K562 (cell line): ENCODE results near the gene ARID3A. TPM values are rescaled to one million over a fixed set of nuclear protein-coding genes. Genes with fewer than 3 reads are reported as not detected.
A peak's percentile ranks its signal among the peaks of the same experiment; 100 is the strongest.

Experiments
- FUS ChIP-seq: fragments of 200-400 bp; formaldehyde crosslinking; optimal IDR thresholded peaks from 2 replicates; pipeline ENCODE3; 2017; ENCODE audit warnings: low read depth, low read length
- MAZ ChIP-seq, 2 experiments: fragments of 450-650 bp in 1 of 2; sonication (generic) in 1 of 2; formaldehyde crosslinking; IDR thresholded peaks in 1 of 2; conservative IDR thresholded peaks in 1 of 2; 2 replicates each; pipeline versions ENCODE4 v1.4.0 to v1.5.0; 2020; ENCODE audit warnings: mild to moderate bottlenecking in 1 of 2, missing genetic modification reagents in 1 of 2
- RAD21 ChIP-seq, 2 experiments: fragments of 250-450 bp in 1 of 2; fragments of 450-650 bp in 1 of 2; sonication (Bioruptor Pico) in 1 of 2; formaldehyde crosslinking in 1 of 2; IDR thresholded peaks in 1 of 2; conservative IDR thresholded peaks in 1 of 2; 2 replicates each; pipeline versions ENCODE4 v1.4.0 to v1.8.0; 2020 to 2022; ENCODE audit warnings: mild to moderate bottlenecking in 2 of 2, moderate library complexity in 1 of 2
- YY1 ChIP-seq, 3 experiments: IDR thresholded peaks; 2 replicates each; pipeline ENCODE4 v1.6.1; 2011; ENCODE audit warnings: low read length in 2 of 3, mild to moderate bottlenecking in 2 of 3, moderate library complexity in 2 of 3, borderline replicate concordance in 1 of 3, control low read depth in 1 of 3, low read depth in 1 of 3; ENCODE audit not compliant: insufficient read depth in 3 of 3, insufficient replicate concordance in 2 of 3, control insufficient read depth in 1 of 3, insufficient read length in 1 of 3; ENCODE audit errors: extremely low read depth in 1 of 3
- ZFP36 ChIP-seq: fragments of 150-350 bp; IDR thresholded peaks from 2 replicates; pipeline ENCODE4 v1.6.1; 2018; ENCODE audit warnings: low read length, low read depth; ENCODE audit not compliant: partially characterized antibody
- polyA plus RNA-seq, 8 experiments: library from polyadenylated mRNA; depleted of rRNA in 4 of 8; stranded (reverse) in 5 of 8; unstranded in 3 of 8; fragments of >200 nt; fragmentation: Nextera tagmentation in 2 of 8; fragmentation: Illumina TruSeq in 1 of 8; extraction: Ambion mirVana in 2 of 8; extraction: Trizol in 1 of 8; gene quantifications; 2 replicates each; pipeline versions ENCODE4 v1.2.1 to v1.2.3, GENCODE V29; 2011 to 2014; ENCODE audit warnings: inconsistent platforms in 1 of 8, missing spikeins in 1 of 8
- total RNA-seq, 7 experiments: library from RNA; depleted of rRNA in 6 of 7; stranded (reverse); fragments of >200 nt in 6 of 7; fragmentation: Illumina TruSeq in 2 of 7; extraction: Trizol in 2 of 7; gene quantifications; 2 replicates each; pipeline versions ENCODE4 v1.2.1 to v1.2.3, GENCODE V29; 2011 to 2021; ENCODE audit warnings: low replicate concordance in 1 of 7
- TF ChIP-seq, protein P1 (sequence below): fragments of 450-650 bp; IDR thresholded peaks from 2 replicates; pipeline ENCODE4 v1.6.1; 2014; ENCODE audit warnings: low read depth, mild to moderate bottlenecking, moderate library complexity, borderline replicate concordance
- TF ChIP-seq, protein P2 (sequence below): fragments of 250-450 bp; sonication (Bioruptor Pico); IDR thresholded peaks from 2 replicates; pipeline ENCODE4 v1.9.0; 2021; ENCODE audit warnings: mild to moderate bottlenecking
- TF ChIP-seq, protein P3 (sequence below): fragments of 450-650 bp; IDR thresholded peaks from 2 replicates; pipeline ENCODE4 v1.6.1; 2018; ENCODE audit not compliant: partially characterized antibody
- TF ChIP-seq, protein P4 (sequence below): fragments of 250-450 bp; sonication (Bioruptor Pico); IDR thresholded peaks from 2 replicates; pipeline ENCODE4 v1.8.0; 2021; ENCODE audit warnings: moderate library complexity, mild to moderate bottlenecking, inconsistent platforms

ARID3A gene
- total and polyA plus RNA-seq, 9 of the 15 experiments (the other 6 are each of a cell fraction or from before 2014, with no cell fraction given), result 1.4 to 118 (median 31.2) TPM

DNA sequence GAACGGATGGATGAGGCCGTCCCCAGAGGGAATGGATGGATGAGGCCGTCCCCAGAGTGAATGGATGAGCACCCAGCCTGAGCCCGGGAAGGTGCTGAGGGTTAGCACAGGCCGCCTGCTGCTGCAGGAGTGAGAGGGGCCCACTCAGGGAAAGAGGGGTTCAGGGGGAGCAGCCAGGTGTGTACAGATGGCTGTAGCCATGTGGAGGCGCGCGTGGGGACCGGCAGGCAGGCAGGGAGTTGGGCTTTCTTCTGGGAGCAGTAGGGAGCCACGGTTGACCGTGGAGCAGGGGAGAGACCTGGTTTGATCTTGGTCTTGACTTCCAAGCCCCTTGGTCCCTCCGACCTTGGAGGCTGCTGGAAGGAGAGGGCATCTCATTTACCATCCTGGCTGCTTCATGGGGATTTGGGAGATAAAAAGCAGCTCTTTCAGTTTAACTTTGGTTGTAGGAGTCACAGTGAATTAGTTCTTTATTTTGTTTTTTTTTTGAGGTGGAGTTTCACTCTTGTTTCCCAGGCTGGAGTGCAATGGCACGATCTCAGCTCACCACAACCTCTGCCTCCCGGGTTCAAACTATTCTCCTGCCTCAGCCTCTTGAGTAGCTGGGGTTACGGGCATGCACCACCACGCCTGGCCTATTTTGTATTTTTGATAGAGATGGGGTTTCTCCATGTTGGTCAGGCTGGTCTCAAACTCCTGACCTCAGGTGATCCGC is 24.7 kb downstream of the ARID3A start (continued):
- TF ChIP-seq, protein P1, sequence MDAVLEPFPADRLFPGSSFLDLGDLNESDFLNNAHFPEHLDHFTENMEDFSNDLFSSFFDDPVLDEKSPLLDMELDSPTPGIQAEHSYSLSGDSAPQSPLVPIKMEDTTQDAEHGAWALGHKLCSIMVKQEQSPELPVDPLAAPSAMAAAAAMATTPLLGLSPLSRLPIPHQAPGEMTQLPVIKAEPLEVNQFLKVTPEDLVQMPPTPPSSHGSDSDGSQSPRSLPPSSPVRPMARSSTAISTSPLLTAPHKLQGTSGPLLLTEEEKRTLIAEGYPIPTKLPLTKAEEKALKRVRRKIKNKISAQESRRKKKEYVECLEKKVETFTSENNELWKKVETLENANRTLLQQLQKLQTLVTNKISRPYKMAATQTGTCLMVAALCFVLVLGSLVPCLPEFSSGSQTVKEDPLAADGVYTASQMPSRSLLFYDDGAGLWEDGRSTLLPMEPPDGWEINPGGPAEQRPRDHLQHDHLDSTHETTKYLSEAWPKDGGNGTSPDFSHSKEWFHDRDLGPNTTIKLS, result no peak
- TF ChIP-seq FUS (no peak), RAD21 (CRISPR knock-in tag; conservative IDR thresholded peaks at IDR 0.05 in 1 of 2, IDR thresholded peaks at IDR 0.05 in 1 of 2) (no peak), YY1 (IDR thresholded peaks at IDR 0.05; ENCODE audit: borderline replicate concordance in 1 of 3, control insufficient read depth in 1 of 3, extremely low read depth in 1 of 3, insufficient read depth in 3 of 3, insufficient read length in 1 of 3, insufficient replicate concordance in 2 of 3, low read depth in 1 of 3, low read length in 2 of 3) (no peak), ZFP36 (peak; percentile 38), MAZ (CRISPR knock-in tag; conservative IDR thresholded peaks at IDR 0.05 in 1 of 2, IDR thresholded peaks at IDR 0.05 in 1 of 2) (no peak)
- TF ChIP-seq, protein P2, sequence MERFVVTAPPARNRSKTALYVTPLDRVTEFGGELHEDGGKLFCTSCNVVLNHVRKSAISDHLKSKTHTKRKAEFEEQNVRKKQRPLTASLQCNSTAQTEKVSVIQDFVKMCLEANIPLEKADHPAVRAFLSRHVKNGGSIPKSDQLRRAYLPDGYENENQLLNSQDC, result no peak
- TF ChIP-seq, protein P3, sequence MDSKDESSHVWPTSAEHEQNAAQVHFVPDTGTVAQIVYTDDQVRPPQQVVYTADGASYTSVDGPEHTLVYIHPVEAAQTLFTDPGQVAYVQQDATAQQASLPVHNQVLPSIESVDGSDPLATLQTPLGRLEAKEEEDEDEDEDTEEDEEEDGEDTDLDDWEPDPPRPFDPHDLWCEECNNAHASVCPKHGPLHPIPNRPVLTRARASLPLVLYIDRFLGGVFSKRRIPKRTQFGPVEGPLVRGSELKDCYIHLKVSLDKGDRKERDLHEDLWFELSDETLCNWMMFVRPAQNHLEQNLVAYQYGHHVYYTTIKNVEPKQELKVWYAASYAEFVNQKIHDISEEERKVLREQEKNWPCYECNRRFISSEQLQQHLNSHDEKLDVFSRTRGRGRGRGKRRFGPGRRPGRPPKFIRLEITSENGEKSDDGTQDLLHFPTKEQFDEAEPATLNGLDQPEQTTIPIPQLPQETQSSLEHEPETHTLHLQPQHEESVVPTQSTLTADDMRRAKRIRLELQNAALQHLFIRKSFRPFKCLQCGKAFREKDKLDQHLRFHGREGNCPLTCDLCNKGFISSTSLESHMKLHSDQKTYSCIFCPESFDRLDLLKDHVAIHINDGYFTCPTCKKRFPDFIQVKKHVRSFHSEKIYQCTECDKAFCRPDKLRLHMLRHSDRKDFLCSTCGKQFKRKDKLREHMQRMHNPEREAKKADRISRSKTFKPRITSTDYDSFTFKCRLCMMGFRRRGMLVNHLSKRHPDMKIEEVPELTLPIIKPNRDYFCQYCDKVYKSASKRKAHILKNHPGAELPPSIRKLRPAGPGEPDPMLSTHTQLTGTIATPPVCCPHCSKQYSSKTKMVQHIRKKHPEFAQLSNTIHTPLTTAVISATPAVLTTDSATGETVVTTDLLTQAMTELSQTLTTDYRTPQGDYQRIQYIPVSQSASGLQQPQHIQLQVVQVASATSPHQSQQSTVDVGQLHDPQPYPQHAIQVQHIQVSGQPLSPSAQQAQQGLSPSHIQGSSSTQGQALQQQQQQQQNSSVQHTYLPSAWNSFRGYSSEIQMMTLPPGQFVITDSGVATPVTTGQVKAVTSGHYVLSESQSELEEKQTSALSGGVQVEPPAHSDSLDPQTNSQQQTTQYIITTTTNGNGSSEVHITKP, result peak; percentile 18
- TF ChIP-seq, protein P4, sequence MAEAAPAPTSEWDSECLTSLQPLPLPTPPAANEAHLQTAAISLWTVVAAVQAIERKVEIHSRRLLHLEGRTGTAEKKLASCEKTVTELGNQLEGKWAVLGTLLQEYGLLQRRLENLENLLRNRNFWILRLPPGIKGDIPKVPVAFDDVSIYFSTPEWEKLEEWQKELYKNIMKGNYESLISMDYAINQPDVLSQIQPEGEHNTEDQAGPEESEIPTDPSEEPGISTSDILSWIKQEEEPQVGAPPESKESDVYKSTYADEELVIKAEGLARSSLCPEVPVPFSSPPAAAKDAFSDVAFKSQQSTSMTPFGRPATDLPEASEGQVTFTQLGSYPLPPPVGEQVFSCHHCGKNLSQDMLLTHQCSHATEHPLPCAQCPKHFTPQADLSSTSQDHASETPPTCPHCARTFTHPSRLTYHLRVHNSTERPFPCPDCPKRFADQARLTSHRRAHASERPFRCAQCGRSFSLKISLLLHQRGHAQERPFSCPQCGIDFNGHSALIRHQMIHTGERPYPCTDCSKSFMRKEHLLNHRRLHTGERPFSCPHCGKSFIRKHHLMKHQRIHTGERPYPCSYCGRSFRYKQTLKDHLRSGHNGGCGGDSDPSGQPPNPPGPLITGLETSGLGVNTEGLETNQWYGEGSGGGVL, result no peak
